ENCODE results near the gene HYDIN. TPM values are rescaled to one million over a fixed set of nuclear protein-coding genes. Genes with fewer than 3 reads are reported as not detected.

Gene HYDIN
- polyA plus RNA-seq, 1 of the 3 experiments (the other 2 are of a cell fraction) = 0.33 TPM

GRCh38 chr16:70760221-70760620, 470.3 kb downstream of the HYDIN start:
- no peak for DNase-seq
- no peak overlapping the region for H2AFZ ChIP-seq (ENCODE audit: low read depth)
- peak overlapping the region; percentile 59 for H3K4me2 ChIP-seq

GRCh38 chr16:70759666-70760065, 470.9 kb downstream of the HYDIN start:
- Histone ChIP-seq H4K20me1 (ENCODE audit: insufficient read depth) (no peaks in the 10 kb centered on the region), H3K9ac (no peak overlapping the region), H3K9me3 (no peaks in the 10 kb centered on the region), H3K79me2 (ENCODE audit: insufficient read depth) (no peaks in the 10 kb centered on the region), H2AFZ (ENCODE audit: low read depth) (no peak overlapping the region), H3K27me3 (ENCODE audit: insufficient read depth) (no peaks in the 10 kb centered on the region), H3K9me2 (no peaks in the 10 kb centered on the region), H3K36me3 (replicated peaks in 1 of 2; ENCODE audit: control insufficient read depth in 1 of 2, insufficient read depth in 2 of 2, low read length in 1 of 2) (peaks cover 4 to 30% of the 10 kb centered on the region in 2 experiments), H3K27ac (ENCODE audit: low read depth in 2 of 2, low read length in 1 of 2) (peak overlapping the region in 1 of 2 experiments; percentile 80; a peak in 2 of 4 replicates), H3K4me1 (ENCODE audit: control insufficient read depth in 1 of 2, insufficient read depth in 2 of 2, low read depth in 1 of 2, low read length in 1 of 2) (peaks cover 4 to 20% of the 10 kb centered on the region in 2 experiments; a peak in 3 of 4 replicates), H3K4me2 (no peak overlapping the region), H3F3A (replicated peaks; ENCODE audit: insufficient read depth) (peaks cover 20% of the 10 kb centered on the region), H3K4me3 (ENCODE audit: low read depth in 2 of 2, low read length in 1 of 2) (no peak overlapping the region)
- WGBS (ENCODE audit: low lambda C conversion rate) = 95% methylated on average over 9 of the region's 9 CpGs
- CTCF ChIA-PET = interaction anchor here (0.7 to 6.8 kb wide), 4 partner anchors 10 to 106 kb away, joined by 3 to 54 read pairs (median 4); no protein-coding TSS in a partner anchor
- DNase-seq = no peak
- POLR2A ChIA-PET = interaction anchor here (0.6 kb wide), 1 partner anchor 237 kb away, joined by 6 read pairs; the partner anchor contains the start of gene COG4
- TF ChIP-seq, protein P1, sequence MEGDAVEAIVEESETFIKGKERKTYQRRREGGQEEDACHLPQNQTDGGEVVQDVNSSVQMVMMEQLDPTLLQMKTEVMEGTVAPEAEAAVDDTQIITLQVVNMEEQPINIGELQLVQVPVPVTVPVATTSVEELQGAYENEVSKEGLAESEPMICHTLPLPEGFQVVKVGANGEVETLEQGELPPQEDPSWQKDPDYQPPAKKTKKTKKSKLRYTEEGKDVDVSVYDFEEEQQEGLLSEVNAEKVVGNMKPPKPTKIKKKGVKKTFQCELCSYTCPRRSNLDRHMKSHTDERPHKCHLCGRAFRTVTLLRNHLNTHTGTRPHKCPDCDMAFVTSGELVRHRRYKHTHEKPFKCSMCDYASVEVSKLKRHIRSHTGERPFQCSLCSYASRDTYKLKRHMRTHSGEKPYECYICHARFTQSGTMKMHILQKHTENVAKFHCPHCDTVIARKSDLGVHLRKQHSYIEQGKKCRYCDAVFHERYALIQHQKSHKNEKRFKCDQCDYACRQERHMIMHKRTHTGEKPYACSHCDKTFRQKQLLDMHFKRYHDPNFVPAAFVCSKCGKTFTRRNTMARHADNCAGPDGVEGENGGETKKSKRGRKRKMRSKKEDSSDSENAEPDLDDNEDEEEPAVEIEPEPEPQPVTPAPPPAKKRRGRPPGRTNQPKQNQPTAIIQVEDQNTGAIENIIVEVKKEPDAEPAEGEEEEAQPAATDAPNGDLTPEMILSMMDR (IDR thresholded peaks at IDR 0.05) = no peak
- TF ChIP-seq RAD21 (IDR thresholded peaks at IDR 0.05; ENCODE audit: low read length) = 0 out of 2 replicates have a peak, but pooled peaks have one; percentile 7

More at GRCh38 chr16:70760221-70760620, 470.3 kb downstream of the HYDIN start:
- no peaks in the 10 kb centered on the region for H3K27me3 ChIP-seq (ENCODE audit: insufficient read depth)
- no peaks in the 10 kb centered on the region for H3K9me3 ChIP-seq
- peaks cover 4 to 20% of the 10 kb centered on the region in 2 experiments; a peak in 3 of 4 replicates for H3K4me1 ChIP-seq (ENCODE audit: control insufficient read depth in 1 of 2, insufficient read depth in 2 of 2, low read depth in 1 of 2, low read length in 1 of 2)
- peak overlapping the region; percentile 43 to 80 for H3K27ac ChIP-seq (ENCODE audit: low read depth in 2 of 2, low read length in 1 of 2)
- no peaks in the 10 kb centered on the region for H3K9me2 ChIP-seq
- TF ChIP-seq, protein P1 (IDR thresholded peaks at IDR 0.05) = no peak
- TF ChIP-seq GABPA (IDR thresholded peaks at IDR 0.05; ENCODE audit: low read depth) (no peak), SIN3A (IDR thresholded peaks at IDR 0.05; ENCODE audit: borderline replicate concordance, low read depth, low read length) (no peak), EZH2phosphoT487 (IDR thresholded peaks at IDR 0.05; ENCODE audit: borderline replicate concordance, low read depth) (no peak), EP300 (IDR thresholded peaks at IDR 0.05; ENCODE audit: borderline replicate concordance in 1 of 2, low read depth in 1 of 2, low read length in 1 of 2) (no peak)
- 0 out of 2 replicates have a peak overlapping the region, but pooled peaks have one; percentile 17 for H3K9ac ChIP-seq
- CTCF ChIA-PET = interaction anchor here (1.1 to 6.8 kb wide), 4 partner anchors 10 to 81 kb away, joined by 3 to 54 read pairs (median 3); no protein-coding TSS in a partner anchor
- POLR2A ChIA-PET = no interaction called here
- peaks cover 20% of the 10 kb centered on the region for H3F3A ChIP-seq (replicated peaks; ENCODE audit: insufficient read depth)
- H3K36me3 ChIP-seq (replicated peaks in 1 of 2; ENCODE audit: control insufficient read depth in 1 of 2, insufficient read depth in 2 of 2, low read length in 1 of 2) = peaks cover 4 to 33% of the 10 kb centered on the region in 2 experiments
- WGBS (ENCODE audit: low lambda C conversion rate) = 73% methylated on average over 3 of the region's 3 CpGs
- H3K79me2 ChIP-seq (ENCODE audit: insufficient read depth) = no peaks in the 10 kb centered on the region
- no peak overlapping the region for H3K4me3 ChIP-seq (ENCODE audit: low read depth in 2 of 2, low read length in 1 of 2)
- no peaks in the 10 kb centered on the region for H4K20me1 ChIP-seq (ENCODE audit: insufficient read depth)
